ENCODE data around the gene HSD17B4.
"Not testable (repeated sequence)": the region's sequence is repeated elsewhere in the genome, so short reads cannot be mapped to it uniquely, and the experiment has no call there.

Gene HSD17B4

GRCh38 chr5:119432674-119433237, 19.5 kb upstream of the HSD17B4 start:
- not testable (repeated sequence) for DNase-seq (ENCODE audit: low read depth)

- DNase-seq (ENCODE audit: low read depth), result no peak
Measured at GRCh38 chr5:119435436-119436132, 16.7 kb upstream of the HSD17B4 start.

- DNase-seq (ENCODE audit: low read depth), result not testable (repeated sequence)
Measured at GRCh38 chr5:119437785-119438586, 14.3 kb upstream of the HSD17B4 start.

GRCh38 chr5:119438587-119438917, 13.7 kb upstream of the HSD17B4 start:
- not testable (repeated sequence) for DNase-seq (ENCODE audit: low read depth)

GRCh38 chr5:119439140-119439631, 13.1 kb upstream of the HSD17B4 start:
- DNase-seq (ENCODE audit: low read depth), result no peak

GRCh38 chr5:119439632-119440031, 12.7 kb upstream of the HSD17B4 start:
- not testable (repeated sequence) for DNase-seq (ENCODE audit: low read depth)

- DNase-seq (ENCODE audit: low read depth), result not testable (repeated sequence)
Measured at GRCh38 chr5:119444643-119445042, 7.7 kb upstream of the HSD17B4 start.

- DNase-seq (ENCODE audit: low read depth), result no peak
Measured at GRCh38 chr5:119445544-119445943, 6.8 kb upstream of the HSD17B4 start.

GRCh38 chr5:119449882-119450281, 2.4 kb upstream of the HSD17B4 start:
- DNase-seq (ENCODE audit: low read depth), result no peak

- not testable (repeated sequence) for DNase-seq (ENCODE audit: low read depth)
Measured at GRCh38 chr5:119450627-119451026, 1.7 kb upstream of the HSD17B4 start.

- DNase-seq (ENCODE audit: low read depth), result no peak
Measured at GRCh38 chr5:119451561-119451960, 736 bp upstream of the HSD17B4 start.

GRCh38 chr5:119452060-119452372, 281 bp upstream of the HSD17B4 start:
- DNase-seq (ENCODE audit: low read depth), result no peak

- DNase-seq (ENCODE audit: low read depth), result peak; percentile 11
Measured at GRCh38 chr5:119453040-119453373, 710 bp downstream of the HSD17B4 start.

- DNase-seq (ENCODE audit: low read depth), result no peak
Measured at GRCh38 chr5:119454171-119454570, 1.9 kb downstream of the HSD17B4 start.

- no peak for DNase-seq (ENCODE audit: low read depth)
Measured at GRCh38 chr5:119458911-119459632, 6.8 kb downstream of the HSD17B4 start.

- no peak for DNase-seq (ENCODE audit: low read depth)
Measured at GRCh38 chr5:119465640-119466039, 13.3 kb downstream of the HSD17B4 start.

- DNase-seq (ENCODE audit: low read depth), result no peak
Measured at GRCh38 chr5:119468286-119468685, 16.0 kb downstream of the HSD17B4 start.

GRCh38 chr5:119470105-119470763, 17.9 kb downstream of the HSD17B4 start:
- DNase-seq (ENCODE audit: low read depth), result no peak

GRCh38 chr5:119470851-119471451, 18.7 kb downstream of the HSD17B4 start:
- no peak for DNase-seq (ENCODE audit: low read depth)

- no peak for DNase-seq (ENCODE audit: low read depth)
Measured at GRCh38 chr5:119473241-119473640, 20.9 kb downstream of the HSD17B4 start.

- DNase-seq (ENCODE audit: low read depth), result no peak
Measured at GRCh38 chr5:119476341-119476740, 24.0 kb downstream of the HSD17B4 start.

- DNase-seq (ENCODE audit: low read depth), result no peak
Measured at GRCh38 chr5:119478781-119479180, 26.5 kb downstream of the HSD17B4 start.

Data from GM04503 (cell line).